SK-N-MC (cell line): ENCODE data around the gene FNDC10.

Source experiments
- EZH2 ChIP-seq: fragments of 200-600 bp; sonication (generic); IDR thresholded peaks from one replicate; pipeline ENCODE4 v1.6.1; 2017; ENCODE audit warnings: antibody characterized with exemption
- POLR2AphosphoS5 ChIP-seq: IDR thresholded peaks from 2 replicates; pipeline ENCODE4 v1.6.1; 2012; ENCODE audit warnings: mild to moderate bottlenecking, low read depth, low read length, borderline replicate concordance

DNA sequence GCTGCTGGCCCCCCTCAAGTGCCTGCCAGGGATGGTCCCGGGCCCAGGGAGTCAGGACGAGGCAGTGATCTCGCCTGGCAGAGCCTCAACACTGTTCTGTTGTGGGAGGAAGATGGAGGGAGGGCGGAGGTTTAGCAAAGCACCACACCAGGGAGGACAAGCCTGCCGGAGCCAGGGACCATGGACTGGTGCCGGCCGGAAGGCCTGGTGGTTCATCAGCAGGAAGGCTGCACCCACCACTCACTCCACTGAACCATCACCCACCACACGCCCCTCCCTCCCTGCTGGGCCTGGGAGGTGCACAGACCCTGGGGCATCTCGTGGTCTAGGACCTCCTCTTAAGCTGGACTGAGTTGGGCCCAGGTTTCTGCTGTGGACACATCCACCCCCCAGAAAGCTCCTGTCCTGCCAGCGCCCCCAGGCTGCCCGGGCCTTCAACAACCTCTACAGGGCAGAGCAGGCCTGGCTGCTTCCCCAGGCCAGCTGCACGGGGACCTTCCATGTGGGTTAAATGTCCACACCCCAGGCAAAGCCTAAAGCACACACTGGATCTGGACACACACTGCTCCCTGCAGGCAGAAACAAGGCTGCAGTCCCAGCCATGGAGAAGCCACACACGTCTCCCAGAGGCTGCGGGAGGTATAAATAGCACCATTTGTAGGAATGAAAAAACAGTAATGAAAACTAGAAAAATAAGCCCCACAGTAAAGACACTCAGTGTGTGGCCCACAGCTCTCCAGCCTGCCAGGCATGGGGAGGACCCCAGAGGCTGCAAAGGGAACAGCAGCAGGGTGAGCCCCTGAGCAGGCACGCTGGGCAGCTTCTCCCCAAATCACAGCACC, 49.1 kb downstream of the FNDC10 start:
- TF ChIP-seq EZH2 = no peak
- TF ChIP-seq POLR2AphosphoS5 = no peak
